Right ventricle myocardium superior (tissue), 1 donor: ENCODE measurements around the gene RNF186. TPM values are rescaled to one million over a fixed set of nuclear protein-coding genes. Genes with fewer than 3 reads are reported as not detected.
A peak's percentile ranks its signal among the peaks of the same experiment; 100 is the strongest.
"Not testable (repeated sequence)": the region's sequence is repeated elsewhere in the genome, so short reads cannot be mapped to it uniquely, and the experiment has no call there.

ENCODE experiments used
- ATAC-seq: fragments of 200-7000 bp; cut with Tn5 transposase; one replicate; pipeline ENCODE4 v1.9.1; 2020; ENCODE audit warnings: mild to moderate bottlenecking; ENCODE audit not compliant: poor library complexity
- DNase-seq: peaks from one replicate; pipeline ENCODE4 v3.0.0-alpha.2; 2020
- intact Hi-C: fragments of 100-400 bp; cut with DNase I; formaldehyde crosslinking; loops from one replicate; pipeline ENCODE4 v1.11.2; 2022
- long read RNA-seq: library from polyadenylated mRNA; unstranded; transcript quantifications from one replicate; pipeline ENCODE4 v2.0.0, GENCODE V29; 2021
- total RNA-seq: library from RNA; stranded (reverse); fragmentation: NEBNext Ultra II Directional; extraction: Animal tissue kit (Norgen Biotek cat#: 25700); gene quantifications from one replicate; pipeline ENCODE4 v1.2.1, GENCODE V29; 2021
- donor health status: DM: no; HTN: yes; CAD: no; lungs with severe emphysema.

RNF186 gene
- not detected for total RNA-seq
- long read RNA-seq = 0 reads

- peak; percentile 63 for ATAC-seq
- intact Hi-C loops = no loop called here
- DNase-seq = no peak
Observed at GRCh38 chr1:19814681-19815503, at the start of gene RNF186. Gene RNF186, minus strand, starts transcription at chr1:19815283. Its CDS starts 182 bp downstream, at chr1:19815101.

- ATAC-seq = no peak
- no peak for DNase-seq
- intact Hi-C loops = no loop called here
Observed at GRCh38 chr1:19864570-19865160, 49.6 kb upstream of the RNF186 start.

GRCh38 chr1:19862944-19863343, 47.9 kb upstream of the RNF186 start:
- ATAC-seq (no peak), DNase-seq (no peak)
- intact Hi-C loops = no loop called here

GRCh38 chr1:19861842-19862530, 46.9 kb upstream of the RNF186 start:
- DNase-seq = no peak
- ATAC-seq = no peak
- intact Hi-C loops = no loop called here

GRCh38 chr1:19861034-19861433, 46.0 kb upstream of the RNF186 start:
- intact Hi-C loops = no loop called here
- ATAC-seq (no peak), DNase-seq (no peak)

- intact Hi-C loops = no loop called here
- ATAC-seq (no peak), DNase-seq (no peak)
Observed at GRCh38 chr1:19860418-19860817, 45.3 kb upstream of the RNF186 start.

- DNase-seq (no peak), ATAC-seq (no peak)
- intact Hi-C loops = no loop called here
Observed at GRCh38 chr1:19859876-19860275, 44.8 kb upstream of the RNF186 start.

GRCh38 chr1:19858893-19859292, 43.8 kb upstream of the RNF186 start:
- no peak for DNase-seq
- intact Hi-C loops = no loop called here
- ATAC-seq = no peak

- intact Hi-C loops = no loop called here
- DNase-seq = no peak
- ATAC-seq = no peak
Observed at GRCh38 chr1:19854866-19855265, 39.8 kb upstream of the RNF186 start.

- ATAC-seq (no peak), DNase-seq (no peak)
- intact Hi-C loops = no loop called here
Observed at GRCh38 chr1:19852036-19852435, 37.0 kb upstream of the RNF186 start.

- DNase-seq (no peak), ATAC-seq (no peak)
- intact Hi-C loops = no loop called here
Observed at GRCh38 chr1:19850214-19850613, 35.1 kb upstream of the RNF186 start.

GRCh38 chr1:19849307-19849706, 34.2 kb upstream of the RNF186 start:
- intact Hi-C loops, ATAC-seq: not testable (repeated sequence)

GRCh38 chr1:19847334-19847733, 32.3 kb upstream of the RNF186 start:
- intact Hi-C loops, DNase-seq, ATAC-seq: not testable (repeated sequence)

More at GRCh38 chr1:19849307-19849706, 34.2 kb upstream of the RNF186 start:
- DNase-seq = not testable (repeated sequence)

- ATAC-seq (no peak), DNase-seq (no peak)
- intact Hi-C loops = no loop called here
Observed at GRCh38 chr1:19846338-19846737, 31.3 kb upstream of the RNF186 start.

- DNase-seq (no peak), ATAC-seq (no peak)
- intact Hi-C loops = no loop called here
Observed at GRCh38 chr1:19845555-19845954, 30.5 kb upstream of the RNF186 start.

GRCh38 chr1:19844731-19845495, 29.8 kb upstream of the RNF186 start:
- intact Hi-C loops = no loop called here
- DNase-seq (no peak), ATAC-seq (no peak)

- intact Hi-C loops = no loop called here
- DNase-seq (no peak), ATAC-seq (no peak)
Observed at GRCh38 chr1:19840228-19840627, 25.1 kb upstream of the RNF186 start.

- ATAC-seq = no peak
- DNase-seq = no peak
- intact Hi-C loops = no loop called here
Observed at GRCh38 chr1:19837866-19838265, 22.8 kb upstream of the RNF186 start.

GRCh38 chr1:19835578-19835977, 20.5 kb upstream of the RNF186 start:
- ATAC-seq (no peak), DNase-seq (no peak)
- intact Hi-C loops = no loop called here
